ENCODE data around the gene TGM1.

DNA sequence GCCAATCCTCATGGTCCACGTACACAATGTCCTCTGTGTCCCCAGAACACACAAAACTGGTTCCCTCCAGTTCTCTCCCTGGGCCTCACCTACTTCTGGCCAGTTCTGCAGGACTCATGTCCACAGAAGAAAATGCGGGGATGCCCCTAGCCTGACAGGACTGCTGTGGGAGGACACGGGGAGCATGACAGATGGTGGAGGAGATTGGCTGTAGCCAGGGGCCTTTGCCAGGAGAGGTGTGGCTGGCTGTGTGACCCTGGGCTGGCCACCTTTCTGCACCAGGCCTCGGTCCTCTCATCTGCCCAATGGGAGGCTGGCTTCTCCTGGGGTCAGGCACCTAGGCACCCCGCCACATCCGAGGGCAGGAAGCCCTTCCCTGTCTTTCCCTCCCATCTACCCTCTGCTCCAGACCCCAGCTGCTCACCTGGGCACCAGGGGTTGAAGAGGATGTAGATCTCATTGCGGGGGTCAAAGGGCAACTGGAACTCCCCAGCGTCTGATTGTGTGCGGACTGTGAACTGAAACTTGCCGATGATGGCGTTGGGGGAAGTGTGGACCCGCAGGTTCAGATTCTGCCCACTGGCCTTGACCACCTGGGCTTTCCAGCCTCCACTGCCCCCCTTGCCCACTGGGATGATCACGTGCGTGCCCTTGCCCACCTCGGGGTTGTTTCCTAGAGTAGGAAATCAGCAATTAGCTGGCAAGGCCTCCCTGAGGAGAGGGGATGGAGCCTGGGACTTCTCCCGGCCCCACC is 2.8 kb downstream of the TGM1 start:
- no peak for TF ChIP-seq PRDM1 (tag by site-specific recombination; IDR thresholded peaks at IDR 0.05)
- TF ChIP-seq, protein P1, sequence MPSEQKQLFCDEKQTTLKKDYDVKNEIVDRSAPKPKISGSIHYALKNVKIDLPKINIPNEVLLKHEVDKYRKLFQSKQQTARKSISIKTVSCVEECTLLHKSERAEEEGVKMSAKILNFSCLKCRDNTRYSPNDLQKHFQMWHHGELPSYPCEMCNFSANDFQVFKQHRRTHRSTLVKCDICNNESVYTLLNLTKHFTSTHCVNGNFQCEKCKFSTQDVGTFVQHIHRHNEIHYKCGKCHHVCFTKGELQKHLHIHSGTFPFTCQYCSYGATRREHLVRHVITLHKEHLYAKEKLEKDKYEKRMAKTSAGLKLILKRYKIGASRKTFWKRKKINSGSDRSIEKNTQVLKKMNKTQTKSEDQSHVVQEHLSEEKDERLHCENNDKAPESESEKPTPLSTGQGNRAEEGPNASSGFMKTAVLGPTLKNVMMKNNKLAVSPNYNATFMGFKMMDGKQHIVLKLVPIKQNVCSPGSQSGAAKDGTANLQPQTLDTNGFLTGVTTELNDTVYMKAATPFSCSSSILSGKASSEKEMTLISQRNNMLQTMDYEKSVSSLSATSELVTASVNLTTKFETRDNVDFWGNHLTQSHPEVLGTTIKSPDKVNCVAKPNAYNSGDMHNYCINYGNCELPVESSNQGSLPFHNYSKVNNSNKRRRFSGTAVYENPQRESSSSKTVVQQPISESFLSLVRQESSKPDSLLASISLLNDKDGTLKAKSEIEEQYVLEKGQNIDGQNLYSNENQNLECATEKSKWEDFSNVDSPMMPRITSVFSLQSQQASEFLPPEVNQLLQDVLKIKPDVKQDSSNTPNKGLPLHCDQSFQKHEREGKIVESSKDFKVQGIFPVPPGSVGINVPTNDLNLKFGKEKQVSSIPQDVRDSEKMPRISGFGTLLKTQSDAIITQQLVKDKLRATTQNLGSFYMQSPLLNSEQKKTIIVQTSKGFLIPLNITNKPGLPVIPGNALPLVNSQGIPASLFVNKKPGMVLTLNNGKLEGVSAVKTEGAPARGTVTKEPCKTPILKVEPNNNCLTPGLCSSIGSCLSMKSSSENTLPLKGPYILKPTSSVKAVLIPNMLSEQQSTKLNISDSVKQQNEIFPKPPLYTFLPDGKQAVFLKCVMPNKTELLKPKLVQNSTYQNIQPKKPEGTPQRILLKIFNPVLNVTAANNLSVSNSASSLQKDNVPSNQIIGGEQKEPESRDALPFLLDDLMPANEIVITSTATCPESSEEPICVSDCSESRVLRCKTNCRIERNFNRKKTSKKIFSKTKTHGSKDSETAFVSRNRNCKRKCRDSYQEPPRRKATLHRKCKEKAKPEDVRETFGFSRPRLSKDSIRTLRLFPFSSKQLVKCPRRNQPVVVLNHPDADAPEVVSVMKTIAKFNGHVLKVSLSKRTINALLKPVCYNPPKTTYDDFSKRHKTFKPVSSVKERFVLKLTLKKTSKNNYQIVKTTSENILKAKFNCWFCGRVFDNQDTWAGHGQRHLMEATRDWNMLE (tag by site-specific recombination; conservative IDR thresholded peaks at IDR 0.05; ENCODE audit: low read depth) = no peak

Data from HEK293 (cell line).